K562 (cell line): ENCODE data around the gene RCSD1. TPM values are rescaled to one million over a fixed set of nuclear protein-coding genes. Genes with fewer than 3 reads are reported as not detected.

ENCODE experiments used
- ATAC-seq: fragments of 200-7000 bp; cut with Tn5 transposase; 3 replicates; pipeline ENCODE4 v1.9.1; 2020; ENCODE audit warnings: moderate library complexity
- BruUV-seq: library from RNA; stranded (reverse); fragments of 400-500 nt; replicated peaks from 2 replicates; lab custom pipeline; 2021; lab: Mats Ljungman, UMichigan
- CTCF ChIA-PET: fragments of 300-600 bp; formaldehyde crosslinking; extraction: SDS; loops from one replicate; lab custom pipeline; 2021; ENCODE audit warnings: low intra/inter-chr PET ratio; lab: Yijun Ruan, JAX
- POLR2A ChIA-PET: fragments of 300-600, 350-650 bp; sonication (Branson Sonifier 250); formaldehyde crosslinking; extraction: SDS; loops from one replicate; lab custom pipeline; 2021; ENCODE audit warnings: antibody characterized with exemption, inconsistent platforms; lab: Yijun Ruan, JAX
- DNase-seq, 4 experiments: peaks; one replicate each; pipeline versions ENCODE4 v3.0.0 to v3.0.0-alpha.2; 2011 to 2018; ENCODE audit warnings: low spot score in 3 of 4, mixed read lengths in 3 of 4; ENCODE audit errors: extremely low read depth in 1 of 4
- FAIRE-seq: peaks from 2 replicates; lab custom pipeline; 2011; peaks lifted over from hg19 to GRCh38; lab: Jason Lieb, UNC
- H2AFZ ChIP-seq: 2 replicates; pipeline ENCODE4 v1.6.0; 2011; ENCODE audit warnings: low read depth, low read length, control low read depth, inconsistent platforms
- H3K27ac ChIP-seq: fragments of 200-600 bp; 3 replicates; pipeline ENCODE4 v1.8.0; 2011; ENCODE audit warnings: low read depth, mild to moderate bottlenecking, control low read depth, inconsistent platforms, low read length, moderate library complexity, mixed read lengths; ENCODE audit errors: extremely low read depth
- H3K27me3 ChIP-seq, 2 experiments: fragments of 300-600 bp in 1 of 2; 2 replicates in 1 of 2; 3 replicates in 1 of 2; pipeline versions ENCODE4 v1.6.0 to v1.8.0; 2011; ENCODE audit warnings: inconsistent platforms in 2 of 2, low read length in 2 of 2, mild to moderate bottlenecking in 1 of 2, mixed read lengths in 1 of 2, moderate library complexity in 1 of 2; ENCODE audit not compliant: control insufficient read depth in 2 of 2, insufficient read depth in 2 of 2
- H3K36me3 ChIP-seq: fragments of 300-600 bp; 3 replicates; pipeline ENCODE4 v1.8.0; 2011; ENCODE audit warnings: mild to moderate bottlenecking, low read length, inconsistent platforms; ENCODE audit not compliant: control insufficient read depth, insufficient read depth
- H3K4me1 ChIP-seq, 2 experiments: fragments of 200-600 bp in 1 of 2; replicated peaks in 1 of 2; 2 replicates in 1 of 2; 3 replicates in 1 of 2; pipeline versions ENCODE4 v1.5.1 to v1.8.0; 2011; ENCODE audit warnings: inconsistent platforms in 2 of 2, low read length in 2 of 2, mild to moderate bottlenecking in 1 of 2, mixed read lengths in 1 of 2, moderate library complexity in 1 of 2; ENCODE audit not compliant: control insufficient read depth in 2 of 2, insufficient read depth in 2 of 2
- H3K4me2 ChIP-seq: 2 replicates; pipeline ENCODE4 v1.6.1; 2011; ENCODE audit warnings: low read length, control low read depth, inconsistent platforms, mixed read lengths; ENCODE audit not compliant: insufficient read depth
- H3K4me3 ChIP-seq: fragments of 200-600 bp; sonication (generic), shearing (Covaris generic); 2 replicates; pipeline ENCODE4 v1.5.1; 2016; ENCODE audit warnings: control low read depth, inconsistent platforms
- H3K79me2 ChIP-seq: fragments of 200-600 bp; 3 replicates; pipeline ENCODE4 v1.8.0; 2011; ENCODE audit warnings: low read length, inconsistent platforms; ENCODE audit not compliant: control insufficient read depth, insufficient read depth
- H3K9ac ChIP-seq, 2 experiments: 2 replicates each; pipeline versions ENCODE4 v1.6.0 to v1.6.1; 2011; ENCODE audit warnings: low read depth in 2 of 2, low read length in 2 of 2, control low read depth in 1 of 2, inconsistent platforms in 1 of 2, mild to moderate bottlenecking in 1 of 2, mixed read lengths in 1 of 2; ENCODE audit not compliant: insufficient read depth in 1 of 2
- H3K9me1 ChIP-seq: one replicate; pipeline ENCODE4 v1.6.0; 2011; ENCODE audit warnings: inconsistent platforms, mild to moderate bottlenecking, low read length, moderate library complexity; ENCODE audit not compliant: control insufficient read depth, insufficient read depth
- H3K9me3 ChIP-seq: replicated peaks from 2 replicates; pipeline ENCODE4 v1.5.1; 2011; ENCODE audit warnings: low read depth, low read length, inconsistent platforms; ENCODE audit not compliant: control insufficient read depth, insufficient read depth
- H4K20me1 ChIP-seq: replicated peaks from 2 replicates; pipeline ENCODE4 v1.6.1; 2011; ENCODE audit warnings: low read length, inconsistent platforms, mixed read lengths; ENCODE audit not compliant: control insufficient read depth, insufficient read depth
- ADNP ChIP-seq: fragments of 200-800 bp; sonication (Bioruptor generic); IDR thresholded peaks from 2 replicates; pipeline ENCODE4 v1.6.1; 2016; ENCODE audit warnings: missing genetic modification characterization, missing compliant biosample characterization
- BCOR ChIP-seq: fragments of 450-650 bp; IDR thresholded peaks from 2 replicates; pipeline ENCODE4 v1.6.1; 2016
- KDM1A ChIP-seq, 2 experiments: fragments of 450-650 bp; IDR thresholded peaks; 2 replicates each; pipeline ENCODE4 v1.6.1; 2016; ENCODE audit warnings: mild to moderate bottlenecking in 2 of 2
- RBM25 ChIP-seq: fragments of 200-400 bp; formaldehyde crosslinking; IDR thresholded peaks from 2 replicates; pipeline ENCODE4 v1.6.1; 2018; ENCODE audit warnings: low read length, low read depth, moderate library complexity; ENCODE audit not compliant: severe bottlenecking
- TRIM28 ChIP-seq: fragments of 450-650 bp; IDR thresholded peaks from 2 replicates; pipeline ENCODE4 v1.6.1; 2017
- WGBS: fragments of 100-300 bp; shearing (Covaris generic); methylation state at CpG from one replicate; pipeline ENCODE4 v1.1.6; 2016; ENCODE audit warnings: low coverage, mixed read lengths; ENCODE audit not compliant: insufficient coverage; ENCODE audit errors: missing lambda C conversion rate; 5-methylcytosine and 5-hydroxymethylcytosine counted together
- in situ Hi-C: fragments of 300-500 bp; cut with MboI; formaldehyde crosslinking; loops from 4 replicates; pipeline ENCODE4 v1.15.0; 2018; ENCODE audit warnings: inconsistent platforms, mixed read lengths
- intact Hi-C: fragments of 100-400 bp; cut with micrococcal nuclease; formaldehyde crosslinking; loops from 2 replicates; pipeline ENCODE4 v1.14.2; 2022
- polyA plus RNA-seq, 8 experiments: library from polyadenylated mRNA; depleted of rRNA in 4 of 8; stranded (reverse) in 5 of 8; unstranded in 3 of 8; fragments of >200 nt; fragmentation: Nextera tagmentation in 2 of 8; fragmentation: Illumina TruSeq in 1 of 8; extraction: Ambion mirVana in 2 of 8; extraction: Trizol in 1 of 8; gene quantifications; 2 replicates each; pipeline versions ENCODE4 v1.2.1 to v1.2.3, GENCODE V29; 2011 to 2014; ENCODE audit warnings: inconsistent platforms in 1 of 8, missing spikeins in 1 of 8
- total RNA-seq, 7 experiments: library from RNA; depleted of rRNA in 6 of 7; stranded (reverse); fragments of >200 nt in 6 of 7; fragmentation: Illumina TruSeq in 2 of 7; extraction: Trizol in 2 of 7; gene quantifications; 2 replicates each; pipeline versions ENCODE4 v1.2.1 to v1.2.3, GENCODE V29; 2011 to 2021; ENCODE audit warnings: low replicate concordance in 1 of 7
- TF ChIP-seq, protein P1 (sequence below): fragments of 250-450 bp; sonication (Bioruptor Pico); IDR thresholded peaks from 2 replicates; pipeline ENCODE4 v1.8.0; 2021; ENCODE audit warnings: moderate library complexity, mild to moderate bottlenecking, inconsistent platforms

The RCSD1 gene
- total and polyA plus RNA-seq, 9 of the 15 experiments (the other 6 are each of a cell fraction or from before 2014, with no cell fraction given): 7.8 to 69.8 (median 45.3) TPM

- Histone ChIP-seq H3K27ac (no peak overlapping the region), H3K9me1 (no peaks in the 10 kb centered on the region), H3K79me2 (peaks cover 3% of the 10 kb centered on the region; the same call in 1 of the 3 replicates), H4K20me1 (no peaks in the 10 kb centered on the region), H3K36me3 (no peaks in the 10 kb centered on the region), H3K27me3 (no peaks in the 10 kb centered on the region), H3K4me3 (no peak overlapping the region), H2AFZ (no peak overlapping the region), H3K9me3 (peaks cover 6% of the 10 kb centered on the region), H3K4me2 (no peak overlapping the region), H3K4me1 (peaks cover 16 to 27% of the 10 kb centered on the region in 2 experiments), H3K9ac (no peak overlapping the region)
- POLR2A ChIA-PET: interaction anchor here (4.8 kb wide), 1 partner anchor 13 kb away, joined by 37 read pairs; no protein-coding TSS in a partner anchor
- in situ Hi-C loops (no loop called here), intact Hi-C loops (no loop called here)
- CTCF ChIA-PET: no interaction called here
- FAIRE-seq (no peak), DNase-seq (no peak), ATAC-seq (no peak)
- BruUV-seq: no TSS peak
- TF ChIP-seq BCOR (peak; percentile 35; the same call in 1 of the 2 replicates), ADNP (tag) (peak; percentile 43), KDM1A (IDR thresholded peaks at IDR 0.05) (0 out of 4 replicates have a peak, but pooled peaks of 1 of the 2 experiments have one; percentile 9), RBM25 (peak; percentile 92), TRIM28 (0 out of 2 replicates have a peak, but pooled peaks have one; percentile 56)
- TF ChIP-seq, protein P1, sequence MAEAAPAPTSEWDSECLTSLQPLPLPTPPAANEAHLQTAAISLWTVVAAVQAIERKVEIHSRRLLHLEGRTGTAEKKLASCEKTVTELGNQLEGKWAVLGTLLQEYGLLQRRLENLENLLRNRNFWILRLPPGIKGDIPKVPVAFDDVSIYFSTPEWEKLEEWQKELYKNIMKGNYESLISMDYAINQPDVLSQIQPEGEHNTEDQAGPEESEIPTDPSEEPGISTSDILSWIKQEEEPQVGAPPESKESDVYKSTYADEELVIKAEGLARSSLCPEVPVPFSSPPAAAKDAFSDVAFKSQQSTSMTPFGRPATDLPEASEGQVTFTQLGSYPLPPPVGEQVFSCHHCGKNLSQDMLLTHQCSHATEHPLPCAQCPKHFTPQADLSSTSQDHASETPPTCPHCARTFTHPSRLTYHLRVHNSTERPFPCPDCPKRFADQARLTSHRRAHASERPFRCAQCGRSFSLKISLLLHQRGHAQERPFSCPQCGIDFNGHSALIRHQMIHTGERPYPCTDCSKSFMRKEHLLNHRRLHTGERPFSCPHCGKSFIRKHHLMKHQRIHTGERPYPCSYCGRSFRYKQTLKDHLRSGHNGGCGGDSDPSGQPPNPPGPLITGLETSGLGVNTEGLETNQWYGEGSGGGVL (CRISPR knock-in tag): no peak
- 14% methylated on average over 1 of the region's 1 CpG for WGBS
Observed at GRCh38 chr1:167614851-167615250, 15.2 kb upstream of the RCSD1 start.
